DOHH2 (cell line): ENCODE measurements around the gene KRTAP10-12.

Source experiments
- H3F3A ChIP-seq: fragments of 200-600 bp; sonication (generic), shearing (Covaris generic); 2 replicates; pipeline ENCODE4 v1.6.0; 2016; ENCODE audit warnings: antibody characterized with exemption, mild to moderate bottlenecking; ENCODE audit not compliant: control insufficient read depth, insufficient read depth
- H3K27ac ChIP-seq: fragments of 200-600 bp; sonication (generic); 2 replicates; pipeline ENCODE4 v1.5.1; 2014; ENCODE audit warnings: low read depth, mild to moderate bottlenecking, low read length, moderate library complexity
- H3K27me3 ChIP-seq: fragments of 200-600 bp; sonication (generic); 2 replicates; pipeline ENCODE4 v1.6.1; 2014; ENCODE audit warnings: mild to moderate bottlenecking, low read length, mixed read lengths; ENCODE audit not compliant: control insufficient read depth
- H3K36me3 ChIP-seq: fragments of 200-600 bp; sonication (generic); 2 replicates; pipeline ENCODE4 v1.6.1; 2014; ENCODE audit warnings: mild to moderate bottlenecking, low read length, moderate library complexity, mixed read lengths; ENCODE audit not compliant: control insufficient read depth
- H3K4me1 ChIP-seq: fragments of 200-600 bp; sonication (generic); 2 replicates; pipeline ENCODE4 v1.6.1; 2014; ENCODE audit warnings: mild to moderate bottlenecking, low read length, mixed read lengths; ENCODE audit not compliant: control insufficient read depth
- H3K4me2 ChIP-seq: fragments of 200-600 bp; sonication (generic); 2 replicates; pipeline ENCODE4 v1.6.0; 2014; ENCODE audit warnings: mild to moderate bottlenecking, low read length, moderate library complexity
- H3K4me3 ChIP-seq: fragments of 200-600 bp; sonication (generic); 2 replicates; pipeline ENCODE4 v1.5.1; 2014; ENCODE audit warnings: mild to moderate bottlenecking, low read length, mixed read lengths
- H3K79me2 ChIP-seq: fragments of 200-600 bp; sonication (generic); 2 replicates; pipeline ENCODE4 v1.6.1; 2014; ENCODE audit warnings: mild to moderate bottlenecking, low read length, mixed read lengths; ENCODE audit not compliant: control insufficient read depth
- H3K9me2 ChIP-seq: fragments of 200-600 bp; sonication (generic); replicated peaks from 2 replicates; pipeline ENCODE4 v1.6.1; 2014; ENCODE audit warnings: mild to moderate bottlenecking, low read length, mixed read lengths; ENCODE audit not compliant: control insufficient read depth
- H3K9me3 ChIP-seq: fragments of 200-600 bp; sonication (generic); 2 replicates; pipeline ENCODE4 v1.6.1; 2014; ENCODE audit warnings: antibody characterized with exemption, low read length, mixed read lengths; ENCODE audit not compliant: control insufficient read depth, insufficient read depth
- H4K20me1 ChIP-seq: fragments of 200-600 bp; sonication (generic); 2 replicates; pipeline ENCODE4 v1.6.0; 2014; ENCODE audit warnings: low read depth, mild to moderate bottlenecking, antibody characterized with exemption, low read length, moderate library complexity; ENCODE audit not compliant: control insufficient read depth, insufficient read depth
- EZH2phosphoT487 ChIP-seq: fragments of 200-600 bp; sonication (generic); IDR thresholded peaks from 2 replicates; pipeline ENCODE4 v1.6.1; 2017; ENCODE audit warnings: borderline replicate concordance, mild to moderate bottlenecking, antibody characterized with exemption, low read length, moderate library complexity, mixed read lengths
- TF ChIP-seq, protein P1 (sequence below): fragments of 200-600 bp; sonication (generic); IDR thresholded peaks from one replicate; pipeline ENCODE4 v1.5.1; 2014; ENCODE audit warnings: antibody characterized with exemption, mild to moderate bottlenecking, low read depth, low read length; ENCODE audit not compliant: poor library complexity, severe bottlenecking

The KRTAP10-12 gene

GRCh38 chr21:44681152-44681551, 15.8 kb upstream of the KRTAP10-12 start:
- TF ChIP-seq, protein P1, sequence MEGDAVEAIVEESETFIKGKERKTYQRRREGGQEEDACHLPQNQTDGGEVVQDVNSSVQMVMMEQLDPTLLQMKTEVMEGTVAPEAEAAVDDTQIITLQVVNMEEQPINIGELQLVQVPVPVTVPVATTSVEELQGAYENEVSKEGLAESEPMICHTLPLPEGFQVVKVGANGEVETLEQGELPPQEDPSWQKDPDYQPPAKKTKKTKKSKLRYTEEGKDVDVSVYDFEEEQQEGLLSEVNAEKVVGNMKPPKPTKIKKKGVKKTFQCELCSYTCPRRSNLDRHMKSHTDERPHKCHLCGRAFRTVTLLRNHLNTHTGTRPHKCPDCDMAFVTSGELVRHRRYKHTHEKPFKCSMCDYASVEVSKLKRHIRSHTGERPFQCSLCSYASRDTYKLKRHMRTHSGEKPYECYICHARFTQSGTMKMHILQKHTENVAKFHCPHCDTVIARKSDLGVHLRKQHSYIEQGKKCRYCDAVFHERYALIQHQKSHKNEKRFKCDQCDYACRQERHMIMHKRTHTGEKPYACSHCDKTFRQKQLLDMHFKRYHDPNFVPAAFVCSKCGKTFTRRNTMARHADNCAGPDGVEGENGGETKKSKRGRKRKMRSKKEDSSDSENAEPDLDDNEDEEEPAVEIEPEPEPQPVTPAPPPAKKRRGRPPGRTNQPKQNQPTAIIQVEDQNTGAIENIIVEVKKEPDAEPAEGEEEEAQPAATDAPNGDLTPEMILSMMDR = no peak
- no peak for TF ChIP-seq EZH2phosphoT487
- Histone ChIP-seq H3K9me3 (no peaks in the 10 kb centered on the region), H3K9me2 (no peaks in the 10 kb centered on the region), H3K4me2 (no peak overlapping the region), H4K20me1 (no peaks in the 10 kb centered on the region), H3K27me3 (peaks cover 3% of the 10 kb centered on the region), H3K4me1 (no peaks in the 10 kb centered on the region), H3K27ac (no peak overlapping the region), H3F3A (no peaks in the 10 kb centered on the region), H3K4me3 (no peak overlapping the region), H3K36me3 (no peaks in the 10 kb centered on the region), H3K79me2 (no peaks in the 10 kb centered on the region)

DNA sequence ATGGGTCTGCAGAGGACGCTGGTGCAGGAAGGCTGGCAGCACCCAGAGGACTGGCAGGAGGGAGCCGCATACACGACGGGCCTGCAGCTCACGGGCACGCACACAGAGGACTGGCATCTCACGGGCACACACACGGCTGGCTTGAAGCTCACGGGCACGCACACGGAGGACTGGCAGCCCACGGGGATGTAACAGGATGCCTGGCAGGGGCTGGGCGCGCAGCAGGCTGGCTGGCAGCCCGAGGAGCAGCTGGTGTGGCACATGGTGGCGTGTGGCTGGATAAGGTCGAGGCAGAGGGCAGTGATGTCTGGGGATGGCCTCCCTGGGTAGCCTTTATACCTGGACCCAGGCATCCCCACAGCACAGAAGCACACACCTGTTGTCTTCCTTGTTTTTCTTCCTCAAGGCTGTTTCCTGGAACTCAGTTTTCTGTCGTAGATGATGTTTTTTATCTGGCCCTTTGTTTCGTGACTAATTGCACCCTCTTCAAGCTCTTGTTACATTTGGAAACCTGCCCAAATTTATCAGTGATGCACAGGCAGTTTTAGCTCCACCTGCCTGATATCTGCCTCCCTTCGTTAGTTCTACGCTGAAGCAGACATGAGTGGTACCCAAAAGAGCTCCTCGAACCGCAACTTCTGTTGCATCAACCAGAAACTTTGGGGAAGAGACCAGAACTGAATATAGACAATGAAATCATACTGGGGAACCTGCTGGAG, 15.0 kb upstream of the KRTAP10-12 start, which contains the start of gene KRTAP12-1:
Gene KRTAP12-1, minus strand, starts transcription at position 303 of the 719 bp plus-strand sequence. Its CDS starts 40 bp downstream, at position 263.
- H3K4me2 ChIP-seq = no peak within 1 kb of the TSS
- no peaks in the 10 kb centered on the region for H3K9me2 ChIP-seq
- TF ChIP-seq EZH2phosphoT487 = no peak
- TF ChIP-seq, protein P1 = no peak
- H3K36me3 ChIP-seq = no peaks in the 10 kb centered on the region
- no peaks in the 10 kb centered on the region for H3K9me3 ChIP-seq
- no peak within 1 kb of the TSS for H3K4me3 ChIP-seq
- no peaks in the 10 kb centered on the region for H3K79me2 ChIP-seq
- H4K20me1 ChIP-seq = no peaks in the 10 kb centered on the region
- H3K4me1 ChIP-seq = no peaks in the 10 kb centered on the region
- peaks cover 3% of the 10 kb centered on the region for H3K27me3 ChIP-seq
- H3F3A ChIP-seq = no peaks in the 10 kb centered on the region
- no peak within 1 kb of the TSS for H3K27ac ChIP-seq

- Histone ChIP-seq H3K4me3 (no peak overlapping the region), H3K9me2 (no peaks in the 10 kb centered on the region), H3K79me2 (no peaks in the 10 kb centered on the region), H3F3A (no peaks in the 10 kb centered on the region), H3K4me1 (no peaks in the 10 kb centered on the region), H4K20me1 (no peaks in the 10 kb centered on the region), H3K9me3 (no peaks in the 10 kb centered on the region), H3K27ac (no peak overlapping the region), H3K4me2 (no peak overlapping the region), H3K27me3 (peaks cover 3% of the 10 kb centered on the region), H3K36me3 (no peaks in the 10 kb centered on the region)
- no peak for TF ChIP-seq EZH2phosphoT487
- TF ChIP-seq, protein P1 = no peak
These were observed 14.3 kb upstream of the KRTAP10-12 start for GRCh38 chr21:44682580-44683151.
